ENCODE data around the gene CTU2. TPM values are rescaled to one million over a fixed set of nuclear protein-coding genes. Genes with fewer than 3 reads are reported as not detected.

Gene CTU2
- total RNA-seq, 1 experiment from 2014 or later, result 52.4 TPM

DNA sequence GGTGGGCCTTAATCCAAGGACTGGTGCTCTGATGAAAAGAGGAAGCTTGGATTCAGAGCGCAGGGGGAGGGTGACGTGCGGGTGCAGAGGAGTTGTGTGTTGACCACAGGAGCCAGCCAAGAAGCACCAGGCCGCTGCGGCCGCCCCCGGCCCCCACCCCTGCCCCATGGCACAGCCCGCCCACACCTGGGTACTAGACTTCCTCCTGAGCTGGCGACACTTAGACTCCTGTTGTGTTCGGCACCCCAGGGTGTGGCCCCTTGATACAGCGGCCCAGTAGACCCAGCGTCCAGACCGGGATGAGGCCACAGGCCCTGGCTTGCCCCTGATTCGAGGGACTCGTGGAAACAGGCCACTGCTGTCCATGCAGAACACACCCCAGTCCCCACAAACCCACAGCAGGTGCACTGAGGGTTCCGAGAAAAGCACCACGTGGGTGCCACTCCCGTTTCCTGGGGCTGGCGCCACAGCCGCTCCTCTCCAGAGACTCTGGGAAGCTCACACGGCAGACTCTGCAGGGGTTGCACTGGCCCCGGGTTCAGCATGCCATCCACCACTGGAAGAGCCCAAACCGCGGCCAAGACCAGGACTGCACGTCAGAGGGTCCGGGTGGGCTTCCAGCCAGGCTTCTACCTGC, 14.3 kb upstream of the CTU2 start:
- Mint-ChIP-seq H3K36me3 (no peaks in the 10 kb centered on the region), H3K4me3 (no peak overlapping the region), H3K27me3 (ENCODE audit: low read depth) (peaks cover 23% of the 10 kb centered on the region), H3K9me3 (no peaks in the 10 kb centered on the region), H3K27ac (no peak overlapping the region), H3K4me1 (peaks cover 6% of the 10 kb centered on the region; the same call in 1 of the 2 replicates)
- ChIA-PET CTCF (interaction anchor here (2.7 kb wide), 1 partner anchor 45 kb away, joined by 22 read pairs; no protein-coding TSS in a partner anchor), POLR2A (no interaction called here)
- DNase-seq (ENCODE audit: low spot score) (no peak), ATAC-seq (no peak)
- TF ChIP-seq EMX1 (CRISPR knock-in tag; IDR thresholded peaks at IDR 0.05) (no peak), SOX15 (CRISPR knock-in tag; IDR thresholded peaks at IDR 0.05) (no peak), ZNF425 (CRISPR knock-in tag; conservative IDR thresholded peaks at IDR 0.05) (no peak), GTF2I (CRISPR knock-in tag; conservative IDR thresholded peaks at IDR 0.05) (no peak), TEAD1 (CRISPR knock-in tag; IDR thresholded peaks at IDR 0.05) (no peak), NFE2L1 (CRISPR knock-in tag; IDR thresholded peaks at IDR 0.05) (no peak), NFATC4 (CRISPR knock-in tag; IDR thresholded peaks at IDR 0.05) (no peak), GRHL2 (CRISPR knock-in tag; IDR thresholded peaks at IDR 0.05; ENCODE audit: insufficient replicate concordance, severe bottlenecking) (no peak), ZNF263 (CRISPR knock-in tag; IDR thresholded peaks at IDR 0.05; ENCODE audit: low read depth) (no peak), PREB (CRISPR knock-in tag; IDR thresholded peaks at IDR 0.05; ENCODE audit: borderline replicate concordance) (no peak)
- TF ChIP-seq, protein P1, sequence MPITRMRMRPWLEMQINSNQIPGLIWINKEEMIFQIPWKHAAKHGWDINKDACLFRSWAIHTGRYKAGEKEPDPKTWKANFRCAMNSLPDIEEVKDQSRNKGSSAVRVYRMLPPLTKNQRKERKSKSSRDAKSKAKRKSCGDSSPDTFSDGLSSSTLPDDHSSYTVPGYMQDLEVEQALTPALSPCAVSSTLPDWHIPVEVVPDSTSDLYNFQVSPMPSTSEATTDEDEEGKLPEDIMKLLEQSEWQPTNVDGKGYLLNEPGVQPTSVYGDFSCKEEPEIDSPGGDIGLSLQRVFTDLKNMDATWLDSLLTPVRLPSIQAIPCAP (CRISPR knock-in tag; IDR thresholded peaks at IDR 0.05), result no peak
- TF ChIP-seq, protein P2, sequence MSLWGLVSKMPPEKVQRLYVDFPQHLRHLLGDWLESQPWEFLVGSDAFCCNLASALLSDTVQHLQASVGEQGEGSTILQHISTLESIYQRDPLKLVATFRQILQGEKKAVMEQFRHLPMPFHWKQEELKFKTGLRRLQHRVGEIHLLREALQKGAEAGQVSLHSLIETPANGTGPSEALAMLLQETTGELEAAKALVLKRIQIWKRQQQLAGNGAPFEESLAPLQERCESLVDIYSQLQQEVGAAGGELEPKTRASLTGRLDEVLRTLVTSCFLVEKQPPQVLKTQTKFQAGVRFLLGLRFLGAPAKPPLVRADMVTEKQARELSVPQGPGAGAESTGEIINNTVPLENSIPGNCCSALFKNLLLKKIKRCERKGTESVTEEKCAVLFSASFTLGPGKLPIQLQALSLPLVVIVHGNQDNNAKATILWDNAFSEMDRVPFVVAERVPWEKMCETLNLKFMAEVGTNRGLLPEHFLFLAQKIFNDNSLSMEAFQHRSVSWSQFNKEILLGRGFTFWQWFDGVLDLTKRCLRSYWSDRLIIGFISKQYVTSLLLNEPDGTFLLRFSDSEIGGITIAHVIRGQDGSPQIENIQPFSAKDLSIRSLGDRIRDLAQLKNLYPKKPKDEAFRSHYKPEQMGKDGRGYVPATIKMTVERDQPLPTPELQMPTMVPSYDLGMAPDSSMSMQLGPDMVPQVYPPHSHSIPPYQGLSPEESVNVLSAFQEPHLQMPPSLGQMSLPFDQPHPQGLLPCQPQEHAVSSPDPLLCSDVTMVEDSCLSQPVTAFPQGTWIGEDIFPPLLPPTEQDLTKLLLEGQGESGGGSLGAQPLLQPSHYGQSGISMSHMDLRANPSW (CRISPR knock-in tag; conservative IDR thresholded peaks at IDR 0.05; ENCODE audit: low read depth), result no peak

DNA sequence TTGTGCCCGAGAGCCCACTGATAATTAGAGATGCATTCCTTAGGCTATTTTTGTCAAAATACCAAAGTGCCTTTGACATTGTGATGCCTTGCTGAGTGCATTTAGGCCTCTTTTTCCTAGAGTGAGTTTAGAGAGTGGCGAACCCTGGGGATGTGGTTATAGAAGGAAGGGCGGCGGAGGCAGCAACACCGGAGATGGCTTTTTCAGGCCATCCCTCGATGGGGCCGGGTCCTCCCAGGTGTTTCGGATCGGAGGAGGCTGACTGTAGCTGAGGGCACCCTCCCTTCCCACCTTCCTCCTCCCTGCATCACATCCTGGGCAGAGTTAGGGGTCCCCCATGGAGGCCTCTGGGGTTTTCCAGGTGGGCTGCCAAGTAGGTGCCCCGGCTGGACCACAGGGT, 13.4 kb upstream of the CTU2 start:
- DNase-seq (ENCODE audit: low spot score), result no peak
- peaks cover 3% of the 10 kb centered on the region; the same call in 1 of the 2 replicates for H3K36me3 Mint-ChIP-seq
- ChIA-PET POLR2A (no interaction called here), CTCF (interaction anchor here (2.7 kb wide), 1 partner anchor 44 kb away, joined by 22 read pairs; no protein-coding TSS in a partner anchor)
- H3K4me3 Mint-ChIP-seq, result no peak overlapping the region
- H3K27ac Mint-ChIP-seq, result no peak overlapping the region
- H3K9me3 Mint-ChIP-seq, result no peaks in the 10 kb centered on the region
- no peak for ATAC-seq
- H3K27me3 Mint-ChIP-seq (ENCODE audit: low read depth), result peaks cover 15% of the 10 kb centered on the region
- peaks cover 6% of the 10 kb centered on the region; the same call in 1 of the 2 replicates for H3K4me1 Mint-ChIP-seq
- TF ChIP-seq SMAD3 (CRISPR knock-in tag; IDR thresholded peaks at IDR 0.05; ENCODE audit: borderline replicate concordance) (no peak), SP1 (CRISPR knock-in tag; conservative IDR thresholded peaks at IDR 0.05) (no peak), ELF4 (CRISPR knock-in tag; IDR thresholded peaks at IDR 0.05; ENCODE audit: low read depth) (no peak), ZNF532 (CRISPR knock-in tag; IDR thresholded peaks at IDR 0.05; ENCODE audit: borderline replicate concordance) (no peak)
